Activated naive CD8-positive, alpha-beta T cell treated with anti-CD3 and anti-CD28 coated beads for 36 hours (primary cell): ENCODE results near the gene SLC7A4. TPM values are rescaled to one million over a fixed set of nuclear protein-coding genes. Genes with fewer than 3 reads are reported as not detected.
"Not testable (repeated sequence)": the region's sequence is repeated elsewhere in the genome, so short reads cannot be mapped to it uniquely, and the experiment has no call there.

Experiments used
- DNase-seq: peaks from one replicate; pipeline ENCODE4 v3.0.0; 2021
- H3K27ac Mint-ChIP-seq: one replicate; pipeline ENCODE4 v1.8.0; 2022; ENCODE audit warnings: mild to moderate bottlenecking, moderate library complexity, mixed read lengths
- H3K27me3 Mint-ChIP-seq: one replicate; pipeline ENCODE4 v1.8.0; 2022; ENCODE audit warnings: mild to moderate bottlenecking, mixed read lengths
- H3K36me3 Mint-ChIP-seq: one replicate; pipeline ENCODE4 v1.8.0; 2021; ENCODE audit warnings: mild to moderate bottlenecking, mixed read lengths
- H3K4me1 Mint-ChIP-seq: one replicate; pipeline ENCODE4 v1.8.0; 2021; ENCODE audit warnings: mixed read lengths
- H3K4me3 Mint-ChIP-seq: one replicate; pipeline ENCODE4 v1.8.0; 2022; ENCODE audit warnings: mild to moderate bottlenecking, moderate library complexity, mixed read lengths
- H3K9me3 Mint-ChIP-seq: one replicate; pipeline ENCODE4 v1.8.0; 2022; ENCODE audit warnings: mixed read lengths
- total RNA-seq, 2 experiments: library from RNA; stranded (reverse); gene quantifications; one replicate each; pipeline ENCODE4 v1.2.3, GENCODE V29; 2021

SLC7A4 gene
- total RNA-seq, 2 experiments from 2014 or later, result 0.41 to 0.44 TPM

- no peak overlapping the region for H3K27ac Mint-ChIP-seq
- no peaks in the 10 kb centered on the region for H3K36me3 Mint-ChIP-seq
- DNase-seq, result no peak
- H3K4me1 Mint-ChIP-seq, result peaks cover 5% of the 10 kb centered on the region
- H3K9me3 Mint-ChIP-seq, result no peaks in the 10 kb centered on the region
- H3K4me3 Mint-ChIP-seq, result no peak overlapping the region
- H3K27me3 Mint-ChIP-seq, result no peaks in the 10 kb centered on the region
Measured at GRCh38 chr22:21069375-21069774, 37.0 kb upstream of the SLC7A4 start.

- Mint-ChIP-seq H3K4me1 (peaks cover 5% of the 10 kb centered on the region), H3K9me3 (no peaks in the 10 kb centered on the region), H3K27ac (no peak overlapping the region), H3K4me3 (no peak overlapping the region), H3K27me3 (no peaks in the 10 kb centered on the region), H3K36me3 (no peaks in the 10 kb centered on the region)
- no peak for DNase-seq
Measured at GRCh38 chr22:21068681-21069276, 36.4 kb upstream of the SLC7A4 start.

GRCh38 chr22:21067901-21068680, 35.7 kb upstream of the SLC7A4 start:
- Mint-ChIP-seq H3K4me1 (peaks cover 5% of the 10 kb centered on the region), H3K9me3 (no peaks in the 10 kb centered on the region), H3K4me3 (no peak overlapping the region), H3K27me3 (no peaks in the 10 kb centered on the region), H3K36me3 (no peaks in the 10 kb centered on the region), H3K27ac (no peak overlapping the region)
- DNase-seq, result no peak

DNA sequence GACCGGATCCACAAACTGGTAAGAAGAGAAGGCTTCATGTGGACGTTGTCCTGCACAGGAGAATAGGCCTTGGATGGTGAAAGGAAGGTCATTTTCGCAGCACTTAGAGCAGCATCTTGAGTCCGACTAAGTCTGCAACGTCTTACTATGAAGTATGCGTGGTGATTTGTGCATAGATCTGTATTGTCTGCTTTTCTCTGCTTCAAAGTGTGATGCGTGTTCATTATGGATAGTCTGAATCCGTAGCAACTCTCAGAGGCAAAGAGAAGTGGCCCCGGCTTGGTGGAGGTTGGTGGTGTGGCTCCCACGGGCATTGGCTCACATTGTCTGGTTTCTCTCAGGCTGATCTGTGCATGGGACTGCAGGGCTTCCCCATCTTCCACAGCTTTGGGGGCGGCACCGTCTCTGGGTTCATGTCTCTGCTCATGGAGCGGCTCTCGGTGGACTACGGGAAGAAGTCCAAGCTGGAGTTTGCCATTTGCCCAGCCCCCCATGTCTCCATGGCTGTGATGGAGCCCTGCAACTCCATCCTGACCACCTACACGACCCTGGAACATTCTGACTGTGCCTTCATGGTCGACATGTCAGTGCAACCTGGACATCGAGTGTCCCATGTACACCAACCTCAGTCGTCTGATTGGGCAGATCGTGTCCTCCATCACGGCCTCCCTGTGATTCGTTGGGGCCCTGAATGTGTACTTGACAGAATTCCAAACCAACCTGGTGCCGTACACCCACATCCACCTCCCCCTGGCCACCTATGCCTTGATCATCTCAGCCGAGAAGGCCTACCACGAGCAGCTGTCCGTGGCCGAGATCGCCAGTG, 34.9 kb upstream of the SLC7A4 start:
- Mint-ChIP-seq H3K27ac (no peak overlapping the region), H3K27me3 (no peaks in the 10 kb centered on the region), H3K4me3 (no peak overlapping the region), H3K9me3 (no peaks in the 10 kb centered on the region), H3K4me1 (peaks cover 5% of the 10 kb centered on the region), H3K36me3 (no peaks in the 10 kb centered on the region)
- no peak for DNase-seq

DNA sequence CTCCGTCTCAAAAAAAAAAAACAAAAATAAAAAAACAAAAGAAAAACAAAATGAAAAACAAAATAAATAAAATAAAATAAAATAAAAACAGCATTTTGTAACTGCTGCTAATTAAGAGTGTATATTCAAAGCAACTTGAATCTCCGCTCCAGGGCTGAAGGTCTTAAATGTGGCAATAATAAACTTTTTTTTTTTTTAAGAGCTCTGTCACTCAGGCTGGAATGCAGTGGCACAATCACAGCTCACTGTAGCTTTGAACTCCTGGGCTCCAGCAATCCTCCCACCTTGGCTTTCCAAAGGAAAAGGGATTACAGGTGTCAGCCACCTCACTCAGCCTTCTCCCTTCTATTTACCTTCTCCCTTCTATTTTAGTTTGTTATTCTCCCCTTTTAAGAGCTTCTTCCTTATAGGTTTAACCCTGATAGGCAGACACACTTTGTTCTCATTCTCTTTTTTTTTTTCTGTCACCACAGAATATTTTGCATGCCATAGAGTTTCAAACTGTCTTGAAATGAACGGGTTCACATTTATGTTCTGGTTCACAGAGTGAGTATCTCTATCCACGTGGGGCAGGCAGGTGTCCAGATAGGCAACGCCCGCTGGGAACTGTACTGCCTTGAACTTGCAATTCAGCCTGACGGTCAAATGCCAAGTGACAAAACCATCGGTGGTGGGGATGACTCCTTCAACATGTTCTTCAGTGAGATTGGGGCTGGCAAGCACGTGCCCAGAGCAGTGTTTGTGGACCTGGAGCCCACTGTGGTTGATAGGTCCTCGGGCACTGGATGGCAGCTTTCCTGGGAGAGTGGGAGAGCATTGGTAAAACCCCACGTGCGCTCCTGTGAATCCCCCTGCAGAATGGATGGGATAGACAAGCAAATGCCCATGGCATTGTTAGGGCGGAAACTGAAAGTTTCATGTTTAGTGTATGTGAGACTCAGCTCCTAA, 32.8 kb upstream of the SLC7A4 start:
- DNase-seq, result no peak
- no peak overlapping the region for H3K27ac Mint-ChIP-seq
- H3K4me3 Mint-ChIP-seq, result no peak overlapping the region
- peaks cover 5% of the 10 kb centered on the region for H3K4me1 Mint-ChIP-seq
- H3K27me3 Mint-ChIP-seq, result no peaks in the 10 kb centered on the region
- H3K9me3 Mint-ChIP-seq, result no peaks in the 10 kb centered on the region
- H3K36me3 Mint-ChIP-seq, result no peaks in the 10 kb centered on the region

DNA sequence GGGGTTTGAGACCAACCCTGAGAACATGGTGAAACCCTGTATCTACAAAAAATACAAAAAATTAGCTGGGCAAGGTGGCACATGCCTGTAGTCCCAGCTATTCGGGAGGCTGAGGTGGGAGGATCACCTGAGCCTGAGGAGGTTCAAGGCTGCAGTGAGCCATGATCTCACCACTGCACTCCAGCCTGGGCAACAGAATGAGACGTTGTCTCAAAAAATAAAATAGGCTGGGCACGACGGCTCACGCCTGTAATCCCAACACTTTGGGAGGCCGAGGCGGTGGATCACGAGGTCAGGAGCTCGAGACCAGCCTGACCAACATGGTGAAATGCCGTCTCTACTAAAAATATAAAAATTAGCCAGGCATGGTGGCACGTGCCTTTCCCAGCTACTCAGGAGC, 32.1 kb upstream of the SLC7A4 start:
- H3K27ac Mint-ChIP-seq, H3K4me1 Mint-ChIP-seq, H3K27me3 Mint-ChIP-seq, H3K9me3 Mint-ChIP-seq, H3K36me3 Mint-ChIP-seq, DNase-seq, H3K4me3 Mint-ChIP-seq: not testable (repeated sequence)

- DNase-seq, H3K4me3 Mint-ChIP-seq, H3K4me1 Mint-ChIP-seq, H3K36me3 Mint-ChIP-seq, H3K27ac Mint-ChIP-seq, H3K9me3 Mint-ChIP-seq, H3K27me3 Mint-ChIP-seq: not testable (repeated sequence)
Measured at GRCh38 chr22:21061660-21062321, 29.4 kb upstream of the SLC7A4 start.

GRCh38 chr22:21060363-21060762, 28.0 kb upstream of the SLC7A4 start:
- not testable (repeated sequence) for H3K27ac Mint-ChIP-seq, H3K36me3 Mint-ChIP-seq, H3K4me3 Mint-ChIP-seq, H3K9me3 Mint-ChIP-seq, DNase-seq
- Mint-ChIP-seq H3K4me1 (peaks cover 12% of the 10 kb centered on the region), H3K27me3 (peaks cover 11% of the 10 kb centered on the region)

- no peak overlapping the region for H3K27ac Mint-ChIP-seq
- H3K4me3 Mint-ChIP-seq, result peak overlapping the region; percentile 43
Measured at GRCh38 chr22:21055880-21056319, 23.5 kb upstream of the SLC7A4 start.

DNA sequence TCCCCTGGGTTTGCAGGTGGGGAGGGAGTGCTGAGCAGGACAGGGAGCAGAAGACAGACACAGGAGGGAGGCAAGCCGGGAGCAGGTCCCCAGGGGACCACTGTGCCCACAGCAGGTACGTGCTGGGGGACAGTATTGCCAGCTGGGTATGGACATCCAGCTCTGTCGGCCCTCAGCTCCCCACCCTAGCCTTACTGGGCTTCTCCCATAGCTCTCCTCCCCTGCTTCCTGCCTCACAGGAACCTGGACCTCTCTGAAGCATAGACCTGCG, 23.1 kb upstream of the SLC7A4 start:
- peaks cover 11% of the 10 kb centered on the region for H3K27me3 Mint-ChIP-seq
- peaks cover 15% of the 10 kb centered on the region for H3K4me1 Mint-ChIP-seq
- H3K27ac Mint-ChIP-seq, result no peak overlapping the region
- no peaks in the 10 kb centered on the region for H3K36me3 Mint-ChIP-seq
- no peak overlapping the region for H3K4me3 Mint-ChIP-seq
- no peaks in the 10 kb centered on the region for H3K9me3 Mint-ChIP-seq
- DNase-seq, result no peak

More at GRCh38 chr22:21055880-21056319, 23.5 kb upstream of the SLC7A4 start:
- peaks cover 11% of the 10 kb centered on the region for H3K27me3 Mint-ChIP-seq
- H3K4me1 Mint-ChIP-seq, result peaks cover 15% of the 10 kb centered on the region
- H3K36me3 Mint-ChIP-seq, result no peaks in the 10 kb centered on the region
- H3K9me3 Mint-ChIP-seq, result no peaks in the 10 kb centered on the region
- no peak for DNase-seq

- Mint-ChIP-seq H3K4me1 (peaks cover 15% of the 10 kb centered on the region), H3K27ac (no peak overlapping the region), H3K36me3 (no peaks in the 10 kb centered on the region), H3K9me3 (no peaks in the 10 kb centered on the region), H3K4me3 (no peak overlapping the region), H3K27me3 (peaks cover 11% of the 10 kb centered on the region)
- no peak for DNase-seq
Measured at GRCh38 chr22:21054714-21055563, 22.6 kb upstream of the SLC7A4 start.

DNA sequence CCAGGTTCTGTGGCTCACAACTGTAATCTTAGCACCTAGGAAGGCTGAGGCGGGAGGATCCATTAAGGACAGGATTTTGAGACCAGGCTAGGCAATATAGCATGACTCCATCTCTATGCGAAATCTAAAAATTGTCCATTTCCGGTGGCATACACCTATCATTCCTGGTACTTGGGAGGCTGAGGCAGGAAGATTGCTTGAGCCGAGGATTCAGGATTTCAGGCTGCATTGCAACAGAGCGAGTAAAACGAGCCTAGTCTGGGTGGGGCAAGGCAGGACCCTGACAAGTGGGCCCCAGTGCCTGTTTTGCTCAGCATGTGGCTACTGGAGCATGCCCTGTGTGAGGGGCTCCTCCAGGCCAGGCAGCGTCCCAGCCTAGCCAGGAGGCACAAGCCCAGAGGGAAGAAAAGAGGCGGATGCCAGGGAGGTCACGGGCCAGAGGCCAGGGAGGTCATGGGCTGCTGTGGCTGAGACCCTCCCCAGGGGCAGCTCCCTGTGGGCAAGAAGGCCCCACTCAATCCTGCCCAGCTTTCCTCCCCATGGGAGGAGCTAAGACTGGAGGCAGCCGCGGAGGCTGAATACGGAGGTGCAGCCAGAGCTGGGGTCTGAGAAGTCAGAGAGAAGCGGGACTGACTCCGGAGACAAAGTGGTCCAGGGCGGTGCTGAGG, 21.8 kb upstream of the SLC7A4 start:
- no peaks in the 10 kb centered on the region for H3K9me3 Mint-ChIP-seq

More for the DNA sequence above, 21.8 kb upstream of the SLC7A4 start:
- no peak overlapping the region for H3K4me3 Mint-ChIP-seq
- peaks cover 11% of the 10 kb centered on the region for H3K27me3 Mint-ChIP-seq
- H3K27ac Mint-ChIP-seq, result no peak overlapping the region
- no peaks in the 10 kb centered on the region for H3K36me3 Mint-ChIP-seq
- peaks cover 15% of the 10 kb centered on the region for H3K4me1 Mint-ChIP-seq
- DNase-seq, result no peak
